ENCODE measurements around the gene SRC.

The SRC gene

GRCh38 chr20:37426978-37427377 is 81.0 kb downstream of the SRC start:
- no peak overlapping the region for H3K4me3 ChIP-seq (ENCODE audit: control insufficient read depth, low read depth, low read length)
- TF ChIP-seq CTCF (conservative IDR thresholded peaks at IDR 0.05; ENCODE audit: control insufficient read depth, insufficient read depth, low read depth, low read length), result no peak
- no peak for DNase-seq (ENCODE audit: low read depth)

- TF ChIP-seq CTCF (conservative IDR thresholded peaks at IDR 0.05; ENCODE audit: control insufficient read depth, insufficient read depth, low read depth, low read length), result no peak
- no peak overlapping the region for H3K4me3 ChIP-seq (ENCODE audit: control insufficient read depth, low read depth, low read length)
- DNase-seq (ENCODE audit: low read depth), result no peak
Measured at GRCh38 chr20:37430044-37430443, 84.1 kb downstream of the SRC start.

- TF ChIP-seq CTCF (conservative IDR thresholded peaks at IDR 0.05; ENCODE audit: control insufficient read depth, insufficient read depth, low read depth, low read length), result no peak
- H3K4me3 ChIP-seq (ENCODE audit: control insufficient read depth, low read depth, low read length), result no peak overlapping the region
- DNase-seq (ENCODE audit: low read depth), result no peak
Measured at GRCh38 chr20:37430778-37431460, 85.0 kb downstream of the SRC start.

- no peak overlapping the region for H3K4me3 ChIP-seq (ENCODE audit: control insufficient read depth, low read depth, low read length)
- no peak for DNase-seq (ENCODE audit: low read depth)
- no peak for TF ChIP-seq CTCF (conservative IDR thresholded peaks at IDR 0.05; ENCODE audit: control insufficient read depth, insufficient read depth, low read depth, low read length)
Measured at GRCh38 chr20:37431786-37432185, 85.8 kb downstream of the SRC start.

- no peak for DNase-seq (ENCODE audit: low read depth)
- TF ChIP-seq CTCF (conservative IDR thresholded peaks at IDR 0.05; ENCODE audit: control insufficient read depth, insufficient read depth, low read depth, low read length), result no peak
- no peak overlapping the region for H3K4me3 ChIP-seq (ENCODE audit: control insufficient read depth, low read depth, low read length)
Measured at GRCh38 chr20:37432606-37433005, 86.7 kb downstream of the SRC start.

- no peak for TF ChIP-seq CTCF (conservative IDR thresholded peaks at IDR 0.05; ENCODE audit: control insufficient read depth, insufficient read depth, low read depth, low read length)
- DNase-seq (ENCODE audit: low read depth), result no peak
- H3K4me3 ChIP-seq (ENCODE audit: control insufficient read depth, low read depth, low read length), result no peak overlapping the region
Measured at GRCh38 chr20:37435607-37436006, 89.7 kb downstream of the SRC start.
